ENCODE data around the gene TMEM269. TPM values are rescaled to one million over a fixed set of nuclear protein-coding genes. Genes with fewer than 3 reads are reported as not detected.
"Not testable (repeated sequence)": the region's sequence is repeated elsewhere in the genome, so short reads cannot be mapped to it uniquely, and the experiment has no call there.

Gene TMEM269
- total and polyA plus RNA-seq, 3 experiments from 2014 or later, result 0.16 to 0.20 TPM; not detected in 1

- CTCF ChIA-PET; POLR2A ChIA-PET; H3K4me3 ChIP-seq (ENCODE audit: low read length); H3K27me3 ChIP-seq (ENCODE audit: insufficient read depth, low read length, poor library complexity, severe bottlenecking); H3K9me3 ChIP-seq (ENCODE audit: low read length); H3K27me3 Mint-ChIP-seq; H3K4me3 Mint-ChIP-seq; H3K4me1 ChIP-seq (ENCODE audit: insufficient read depth, low read length); H3K9me3 Mint-ChIP-seq; H3K4me1 Mint-ChIP-seq; DNase-seq; H3K27ac ChIP-seq (ENCODE audit: low read depth, low read length): not testable (repeated sequence)
- Mint-ChIP-seq H3K36me3 (peaks cover 21 to 84% (median 38%) of the 10 kb centered on the region in 3 donors), H3K27ac (peak overlapping the region in 2 of 8 donors; percentile 5 to 76)
- peaks cover 44% of the 10 kb centered on the region for H3K36me3 ChIP-seq (ENCODE audit: insufficient read depth, low read length)
Measured at GRCh38 chr1:42751511-42752070, 33.2 kb upstream of the TMEM269 start.

GRCh38 chr1:42752284-42752683 lies 32.5 kb upstream of the TMEM269 start:
- Mint-ChIP-seq H3K4me3 (no peak overlapping the region), H3K36me3 (peaks cover 27 to 84% (median 41%) of the 10 kb centered on the region in 3 donors), H3K4me1 (peaks cover 0 to 4% (median 3%) of the 10 kb centered on the region in 3 donors), H3K9me3 (peaks cover 0 to 2% (median 0%) of the 10 kb centered on the region in 5 donors), H3K27me3 (no peaks in the 10 kb centered on the region), H3K27ac (peak overlapping the region in 2 of 8 donors; percentile 47 to 56)
- no peaks in the 10 kb centered on the region for H3K9me3 ChIP-seq (ENCODE audit: low read length)
- H3K27me3 ChIP-seq (ENCODE audit: insufficient read depth, low read length, poor library complexity, severe bottlenecking), result no peaks in the 10 kb centered on the region
- H3K27ac ChIP-seq (ENCODE audit: low read depth, low read length), result no peak overlapping the region
- no peaks in the 10 kb centered on the region for H3K4me1 ChIP-seq (ENCODE audit: insufficient read depth, low read length)
- no peak overlapping the region for H3K4me3 ChIP-seq (ENCODE audit: low read length)
- CTCF ChIA-PET, result interaction anchor here (0.8 kb wide), 1 partner anchor 15 kb away, joined by 3 read pairs; the partner anchor contains the start of genes C1orf50 and P3H1
- H3K36me3 ChIP-seq (ENCODE audit: insufficient read depth, low read length), result peaks cover 47% of the 10 kb centered on the region
- no peak for DNase-seq
- POLR2A ChIA-PET, result no interaction called here

- H3K27ac ChIP-seq (ENCODE audit: low read depth, low read length), result no peak overlapping the region
- ChIA-PET POLR2A (interaction anchor here (0.7 kb wide), 1 partner anchor 37 kb away, joined by 3 read pairs; no protein-coding TSS in a partner anchor), CTCF (interaction anchor here (0.8 kb wide), 1 partner anchor 14 kb away, joined by 3 read pairs; the partner anchor contains the start of genes C1orf50 and P3H1)
- Mint-ChIP-seq H3K4me3 (no peak overlapping the region), H3K9me3 (peaks cover 0 to 2% (median 0%) of the 10 kb centered on the region in 5 donors), H3K27me3 (no peaks in the 10 kb centered on the region), H3K27ac (peak overlapping the region in 1 of 8 donors; percentile 14), H3K36me3 (peaks cover 27 to 87% (median 47%) of the 10 kb centered on the region in 3 donors), H3K4me1 (peaks cover 0 to 4% (median 3%) of the 10 kb centered on the region in 3 donors)
- no peak overlapping the region for H3K4me3 ChIP-seq (ENCODE audit: low read length)
- no peaks in the 10 kb centered on the region for H3K27me3 ChIP-seq (ENCODE audit: insufficient read depth, low read length, poor library complexity, severe bottlenecking)
- peaks cover 55% of the 10 kb centered on the region for H3K36me3 ChIP-seq (ENCODE audit: insufficient read depth, low read length)
- no peaks in the 10 kb centered on the region for H3K9me3 ChIP-seq (ENCODE audit: low read length)
- no peaks in the 10 kb centered on the region for H3K4me1 ChIP-seq (ENCODE audit: insufficient read depth, low read length)
- no peak for DNase-seq
Measured at GRCh38 chr1:42753070-42753469, 31.7 kb upstream of the TMEM269 start.

- Mint-ChIP-seq H3K4me1 (peaks cover under 1 to 4% (median 3%) of the 10 kb centered on the region in 3 donors), H3K9me3 (no peaks in the 10 kb centered on the region), H3K27me3 (no peaks in the 10 kb centered on the region), H3K27ac (peak overlapping the region in 5 of 8 donors; percentile 46 to 88 (median 80)), H3K36me3 (peaks cover 14 to 81% (median 34%) of the 10 kb centered on the region in 3 donors), H3K4me3 (peak overlapping the region in 1 of 7 donors; percentile 15)
- Histone ChIP-seq H3K4me3 (ENCODE audit: low read length) (no peak overlapping the region), H3K27me3 (ENCODE audit: insufficient read depth, low read length, poor library complexity, severe bottlenecking) (no peaks in the 10 kb centered on the region), H3K27ac (ENCODE audit: low read depth, low read length) (no peak overlapping the region), H3K36me3 (ENCODE audit: insufficient read depth, low read length) (peaks cover 49% of the 10 kb centered on the region), H3K9me3 (ENCODE audit: low read length) (no peaks in the 10 kb centered on the region), H3K4me1 (ENCODE audit: insufficient read depth, low read length) (no peaks in the 10 kb centered on the region)
- ChIA-PET CTCF (interaction anchor here (3.0 kb wide), 1 partner anchor 9 kb away, joined by 17 read pairs; the partner anchor contains the start of genes C1orf50 and P3H1), POLR2A (no interaction called here)
- DNase-seq, result peak in 2 of 5 donors; percentile 11 to 24
Measured at GRCh38 chr1:42756956-42757891, 27.6 kb upstream of the TMEM269 start.

- H3K27me3 Mint-ChIP-seq, result no peaks in the 10 kb centered on the region
- H3K4me3 ChIP-seq (ENCODE audit: low read length), result no peak overlapping the region
- no peaks in the 10 kb centered on the region for H3K4me1 ChIP-seq (ENCODE audit: insufficient read depth, low read length)
- no peak for DNase-seq
- no peaks in the 10 kb centered on the region for H3K9me3 ChIP-seq (ENCODE audit: low read length)
- no peak overlapping the region for H3K27ac ChIP-seq (ENCODE audit: low read depth, low read length)
- H3K4me1 Mint-ChIP-seq, result peaks cover 3 to 5% (median 4%) of the 10 kb centered on the region in 3 donors
- H3K4me3 Mint-ChIP-seq, result no peak overlapping the region
- H3K27ac Mint-ChIP-seq, result peak overlapping the region in 2 of 8 donors; percentile 60 to 62
- ChIA-PET POLR2A (no interaction called here), CTCF (interaction anchor here (1.3 to 3.0 kb wide), 2 partner anchors 9 to 316 kb away, joined by 5 to 17 read pairs; partner anchors contain the start of genes C1orf50 and P3H1)
- H3K9me3 Mint-ChIP-seq, result no peaks in the 10 kb centered on the region
- peaks cover 9 to 78% (median 29%) of the 10 kb centered on the region in 3 donors for H3K36me3 Mint-ChIP-seq
- H3K27me3 ChIP-seq (ENCODE audit: insufficient read depth, low read length, poor library complexity, severe bottlenecking), result no peaks in the 10 kb centered on the region
- H3K36me3 ChIP-seq (ENCODE audit: insufficient read depth, low read length), result peaks cover 42% of the 10 kb centered on the region
Measured at GRCh38 chr1:42757892-42758275, 26.9 kb upstream of the TMEM269 start.

GRCh38 chr1:42758641-42759040 lies 26.1 kb upstream of the TMEM269 start:
- Histone ChIP-seq H3K4me3 (ENCODE audit: low read length) (no peak overlapping the region), H3K9me3 (ENCODE audit: low read length) (no peaks in the 10 kb centered on the region), H3K4me1 (ENCODE audit: insufficient read depth, low read length) (no peaks in the 10 kb centered on the region), H3K27me3 (ENCODE audit: insufficient read depth, low read length, poor library complexity, severe bottlenecking) (no peaks in the 10 kb centered on the region), H3K36me3 (ENCODE audit: insufficient read depth, low read length) (peaks cover 37% of the 10 kb centered on the region), H3K27ac (ENCODE audit: low read depth, low read length) (no peak overlapping the region)
- Mint-ChIP-seq H3K36me3 (peaks cover 9 to 72% (median 29%) of the 10 kb centered on the region in 3 donors), H3K9me3 (no peaks in the 10 kb centered on the region), H3K27me3 (no peaks in the 10 kb centered on the region), H3K27ac (peak overlapping the region in 1 of 8 donors; percentile 33), H3K4me1 (peaks cover 4 to 5% (median 4%) of the 10 kb centered on the region in 3 donors), H3K4me3 (no peak overlapping the region)
- DNase-seq, result no peak
- ChIA-PET POLR2A (no interaction called here), CTCF (interaction anchor here (0.6 to 3.0 kb wide), 3 partner anchors 8 to 315 kb away, joined by 3 to 17 read pairs (median 5); partner anchors contain the start of genes C1orf50 and P3H1)

GRCh38 chr1:42759114-42759513 lies 25.7 kb upstream of the TMEM269 start:
- Mint-ChIP-seq H3K9me3 (no peaks in the 10 kb centered on the region), H3K27ac (no peak overlapping the region), H3K27me3 (no peaks in the 10 kb centered on the region), H3K36me3 (peaks cover 7 to 67% (median 26%) of the 10 kb centered on the region in 3 donors), H3K4me3 (no peak overlapping the region), H3K4me1 (peaks cover 4 to 5% (median 5%) of the 10 kb centered on the region in 3 donors)
- H3K9me3 ChIP-seq (ENCODE audit: low read length), result no peaks in the 10 kb centered on the region
- POLR2A ChIA-PET, result no interaction called here
- CTCF ChIA-PET, result interaction anchor here (0.6 to 3.0 kb wide), 3 partner anchors 7 to 315 kb away, joined by 3 to 17 read pairs (median 5); partner anchors contain the start of genes C1orf50 and P3H1
- no peak overlapping the region for H3K27ac ChIP-seq (ENCODE audit: low read depth, low read length)
- H3K36me3 ChIP-seq (ENCODE audit: insufficient read depth, low read length), result peaks cover 37% of the 10 kb centered on the region
- H3K4me1 ChIP-seq (ENCODE audit: insufficient read depth, low read length), result no peaks in the 10 kb centered on the region
- no peaks in the 10 kb centered on the region for H3K27me3 ChIP-seq (ENCODE audit: insufficient read depth, low read length, poor library complexity, severe bottlenecking)
- no peak overlapping the region for H3K4me3 ChIP-seq (ENCODE audit: low read length)
- DNase-seq, result no peak

Measured in CD8-positive, alpha-beta memory T cell (primary cell).